H1 (cell line): ENCODE results near the gene ALDH4A1. TPM values are rescaled to one million over a fixed set of nuclear protein-coding genes. Genes with fewer than 3 reads are reported as not detected.

Experiments
- CTCF ChIA-PET: fragments of 300-600 bp; sonication (Branson Sonifier 250); formaldehyde crosslinking; loops from one replicate; lab custom pipeline; 2021; ENCODE audit not compliant: partially characterized antibody; lab: Charles Lee
- POLR2A ChIA-PET: fragments of 300-600 bp; sonication (Branson Sonifier 250); formaldehyde crosslinking; loops from one replicate; lab custom pipeline; 2021; ENCODE audit warnings: inconsistent platforms; ENCODE audit not compliant: partially characterized antibody; lab: Charles Lee
- DNase-seq, 2 experiments: peaks; one replicate each; pipeline versions ENCODE4 v3.0.0 to v3.0.0-alpha.2; 2010 to 2022; ENCODE audit warnings: low spot score in 2 of 2, low read depth in 1 of 2, mixed read lengths in 1 of 2
- FAIRE-seq: peaks from 2 replicates; lab custom pipeline; 2011; peaks lifted over from hg19 to GRCh38; lab: Jason Lieb, UNC
- H2AFZ ChIP-seq: 2 replicates; pipeline ENCODE4 v1.8.1; 2012; ENCODE audit warnings: low read length, inconsistent platforms
- H2AK5ac ChIP-seq: 2 replicates; pipeline ENCODE4 v1.6.1; 2013; ENCODE audit warnings: low read depth, low read length
- H2BK120ac ChIP-seq: replicated peaks from 2 replicates; pipeline ENCODE3; 2013; ENCODE audit warnings: low read depth, low read length, inconsistent platforms
- H2BK12ac ChIP-seq: 2 replicates; pipeline ENCODE4 v1.6.1; 2013; ENCODE audit warnings: low read depth, low read length
- H2BK15ac ChIP-seq: 2 replicates; pipeline ENCODE4 v1.6.1; 2013; ENCODE audit warnings: low read length
- H2BK20ac ChIP-seq: 2 replicates; pipeline ENCODE4 v1.6.1; 2013; ENCODE audit warnings: low read length
- H2BK5ac ChIP-seq: 2 replicates; pipeline ENCODE4 v1.6.1; 2013; ENCODE audit warnings: low read depth, low read length
- H3K14ac ChIP-seq: 2 replicates; pipeline ENCODE4 v1.6.1; 2013; ENCODE audit warnings: inconsistent platforms; ENCODE audit not compliant: insufficient read length
- H3K18ac ChIP-seq: 2 replicates; pipeline ENCODE4 v1.6.1; 2013; ENCODE audit warnings: low read length; ENCODE audit errors: extremely low read depth
- H3K23ac ChIP-seq: 2 replicates; pipeline ENCODE4 v1.6.1; 2013; ENCODE audit warnings: inconsistent platforms; ENCODE audit not compliant: insufficient read length
- H3K23me2 ChIP-seq: 2 replicates; pipeline ENCODE4 v1.6.1; 2013; ENCODE audit warnings: low read depth, low read length
- H3K27ac ChIP-seq: 2 replicates; pipeline ENCODE4 v1.6.1; 2011; ENCODE audit warnings: low read depth, low read length, inconsistent platforms
- H3K27me3 ChIP-seq, 4 experiments: replicated peaks in 1 of 4; 1 replicate in 1 of 4; 2 replicates in 3 of 4; pipeline versions ENCODE4 v1.6.1 to v1.8.1; 2011 to 2013; ENCODE audit warnings: low read length in 3 of 4, mild to moderate bottlenecking in 3 of 4, inconsistent platforms in 2 of 4, mixed read lengths in 2 of 4, moderate library complexity in 1 of 4; ENCODE audit not compliant: control insufficient read depth in 3 of 4, insufficient read depth in 3 of 4; ENCODE audit errors: extremely low read depth in 1 of 4
- H3K36me3 ChIP-seq, 4 experiments: 2 replicates each; pipeline versions ENCODE4 v1.6.1 to v1.8.1; 2011 to 2013; ENCODE audit warnings: mild to moderate bottlenecking in 4 of 4, low read length in 3 of 4, moderate library complexity in 2 of 4, control low read depth in 1 of 4, inconsistent platforms in 1 of 4; ENCODE audit not compliant: insufficient read depth in 4 of 4, control insufficient read depth in 2 of 4
- H3K4ac ChIP-seq: replicated peaks from 2 replicates; pipeline ENCODE3; 2013; ENCODE audit warnings: low read length, low read depth, mixed read lengths, inconsistent platforms; ENCODE audit not compliant: insufficient read length
- H3K4me1 ChIP-seq, 4 experiments: replicated peaks in 1 of 4; 1 replicate in 1 of 4; 2 replicates in 3 of 4; pipeline versions ENCODE4 v1.6.1 to v1.8.1; 2011 to 2013; ENCODE audit warnings: low read length in 3 of 4, inconsistent platforms in 2 of 4, mixed read lengths in 1 of 4; ENCODE audit not compliant: insufficient read depth in 4 of 4, control insufficient read depth in 3 of 4
- H3K4me2 ChIP-seq, 2 experiments: 2 replicates each; pipeline versions ENCODE4 v1.6.1 to v1.8.1; 2011 to 2013; ENCODE audit warnings: low read depth in 2 of 2, low read length in 2 of 2, control low read depth in 1 of 2, inconsistent platforms in 1 of 2, mild to moderate bottlenecking in 1 of 2; ENCODE audit not compliant: insufficient read depth in 1 of 2
- H3K4me3 ChIP-seq, 4 experiments: fragments of 200-600, 300-600 bp in 1 of 4; sonication (generic), shearing (Covaris generic), sonication (Bioruptor Twin) in 1 of 4; 2 replicates each; pipeline versions ENCODE4 v1.5.1 to v1.8.1; 2011 to 2016; ENCODE audit warnings: low read length in 4 of 4, low read depth in 3 of 4, control low read depth in 2 of 4, inconsistent platforms in 2 of 4, mild to moderate bottlenecking in 2 of 4, mixed read lengths in 1 of 4, moderate library complexity in 1 of 4; ENCODE audit not compliant: insufficient read depth in 2 of 4; ENCODE audit errors: extremely low read depth in 1 of 4
- H3K56ac ChIP-seq: replicated peaks from 2 replicates; pipeline ENCODE3; 2013; ENCODE audit warnings: low read depth, mild to moderate bottlenecking, mixed read lengths, low read length, inconsistent platforms; ENCODE audit not compliant: insufficient read length
- H3K79me1 ChIP-seq: 2 replicates; pipeline ENCODE4 v1.6.1; 2013; ENCODE audit warnings: low read depth, low read length, control low read depth
- H3K79me2 ChIP-seq, 2 experiments: 2 replicates each; pipeline versions ENCODE4 v1.6.1 to v1.8.1; 2012 to 2013; ENCODE audit warnings: low read length in 2 of 2, mild to moderate bottlenecking in 2 of 2, inconsistent platforms in 1 of 2; ENCODE audit not compliant: insufficient read depth in 2 of 2, control insufficient read depth in 1 of 2
- H3K9ac ChIP-seq, 4 experiments: replicated peaks in 1 of 4; 1 replicate in 1 of 4; 2 replicates in 3 of 4; pipeline versions ENCODE4 v1.6.1 to v1.8.1; 2011 to 2013; ENCODE audit warnings: low read depth in 3 of 4, low read length in 3 of 4, control low read depth in 2 of 4, mild to moderate bottlenecking in 2 of 4, moderate library complexity in 2 of 4, inconsistent platforms in 1 of 4; ENCODE audit errors: extremely low read depth in 1 of 4
- H3K9me3 ChIP-seq, 2 experiments: 2 replicates each; pipeline versions ENCODE4 v1.6.1 to v1.8.1; 2012 to 2013; ENCODE audit warnings: mild to moderate bottlenecking in 2 of 2, moderate library complexity in 2 of 2, control low read depth in 1 of 2, inconsistent platforms in 1 of 2, low read depth in 1 of 2, low read length in 1 of 2, mixed read lengths in 1 of 2; ENCODE audit not compliant: insufficient read depth in 2 of 2
- H4K20me1 ChIP-seq, 2 experiments: replicated peaks in 1 of 2; 2 replicates each; pipeline versions ENCODE3 to v1.8.1; 2011 to 2013; ENCODE audit warnings: inconsistent platforms in 2 of 2, low read length in 2 of 2, mild to moderate bottlenecking in 1 of 2; ENCODE audit not compliant: insufficient read depth in 2 of 2, control insufficient read depth in 1 of 2
- H4K5ac ChIP-seq: 2 replicates; pipeline ENCODE4 v1.6.1; 2013; ENCODE audit warnings: low read length, low read depth, mixed read lengths, inconsistent platforms; ENCODE audit not compliant: insufficient read length
- H4K8ac ChIP-seq: 2 replicates; pipeline ENCODE4 v1.8.0; 2013; ENCODE audit warnings: mild to moderate bottlenecking, moderate library complexity, low read length, inconsistent platforms; ENCODE audit not compliant: insufficient read depth; ENCODE audit errors: extremely low read depth
- H4K91ac ChIP-seq: replicated peaks from 2 replicates; pipeline ENCODE3; 2013; ENCODE audit warnings: low read length, mixed read lengths, inconsistent platforms; ENCODE audit not compliant: insufficient read length
- EZH2 ChIP-seq: fragments of 200-600 bp; sonication (generic); IDR thresholded peaks from 2 replicates; pipeline ENCODE4 v1.7.1; 2012; ENCODE audit warnings: low read depth, mild to moderate bottlenecking, moderate library complexity, low read length, inconsistent platforms; ENCODE audit not compliant: severe bottlenecking
- WGBS, 2 experiments: shearing (Covaris generic) in 1 of 2; methylation state at CpG; one replicate each; pipeline versions ENCODE4 v1.1.6 to v1.1.7; 2013 to 2015; ENCODE audit warnings: low lambda C conversion rate in 2 of 2, mixed read lengths in 2 of 2, inconsistent platforms in 1 of 2, low coverage in 1 of 2, missing lambda C conversion rate in 1 of 2; ENCODE audit not compliant: insufficient replicate concordance in 2 of 2, insufficient coverage in 1 of 2, insufficient read length in 1 of 2; ENCODE audit errors: extremely low coverage in 1 of 2, missing lambda C conversion rate in 1 of 2; 5-methylcytosine and 5-hydroxymethylcytosine counted together
- polyA plus RNA-seq, 7 experiments: library from polyadenylated mRNA; depleted of rRNA in 3 of 7; stranded (reverse) in 5 of 7; unstranded in 2 of 7; fragments of >200 nt in 5 of 7; fragments of 200-250 nt in 2 of 7; gene quantifications; 1 replicate in 5 of 7; 2 replicates in 1 of 7; 4 replicates in 1 of 7; pipeline versions ENCODE4 v1.2.1 to v1.2.3, GENCODE V29; 2011 to 2013; ENCODE audit warnings: missing spikeins in 2 of 7, mixed read lengths in 2 of 7
- total RNA-seq: library from RNA; stranded (reverse); fragmentation: NEBNext Ultra II Directional; extraction: Animal tissue kit (Norgen Biotek cat#: 25700); gene quantifications from 2 replicates; pipeline ENCODE4 v1.2.1, GENCODE V29; 2021

ALDH4A1 gene
- total and polyA plus RNA-seq, 2 of the 8 experiments (the other 6 are each of a cell fraction or from before 2014, with no cell fraction given) = 30.3 to 35.9 TPM

- no peak for FAIRE-seq
- WGBS, 2 experiments = 69% methylated on average over 7 of the region's 7 CpGs; no CpG with 5 or more reads in 1 of the 2 experiments
- CTCF ChIA-PET = interaction anchor here (1.6 to 4.9 kb wide), 4 partner anchors 11 to 275 kb away, joined by 4 to 45 read pairs (median 10); partner anchors contain the start of gene TAS1R2
- TF ChIP-seq EZH2 = no peak
These were observed 30.8 kb downstream of the ALDH4A1 start for GRCh38 chr1:18871401-18872070.

More at GRCh38 chr1:18871401-18872070, 30.8 kb downstream of the ALDH4A1 start:
- Histone ChIP-seq H3K56ac (no peak overlapping the region), H3K4me2 (no peak overlapping the region), H2BK12ac (no peak overlapping the region), H2AFZ (no peak overlapping the region), H4K20me1 (peaks cover 2 to 4% of the 10 kb centered on the region in 2 experiments), H3K79me2 (no peaks in the 10 kb centered on the region), H3K4me3 (no peak overlapping the region), H2BK120ac (no peak overlapping the region), H3K18ac (no peak overlapping the region), H2BK20ac (no peak overlapping the region), H3K23ac (no peak overlapping the region), H2BK15ac (no peak overlapping the region), H2AK5ac (no peak overlapping the region), H4K5ac (no peak overlapping the region), H3K27me3 (no peaks in the 10 kb centered on the region), H3K27ac (no peak overlapping the region), H2BK5ac (no peak overlapping the region), H3K4ac (no peak overlapping the region), H3K23me2 (no peaks in the 10 kb centered on the region), H3K36me3 (no peaks in the 10 kb centered on the region; a peak in 2 of 8 replicates), H3K9me3 (no peaks in the 10 kb centered on the region), H4K8ac (no peak overlapping the region), H3K79me1 (no peaks in the 10 kb centered on the region), H3K9ac (no peak overlapping the region), H3K14ac (no peak overlapping the region), H4K91ac (no peak overlapping the region), H3K4me1 (no peaks in the 10 kb centered on the region)
- POLR2A ChIA-PET = no interaction called here
- DNase-seq = no peak
